HG02938 (cell line): ENCODE measurements around the gene VAV2.

Experiments used
- ATAC-seq: cut with Tn5 transposase; IDR thresholded peaks from one replicate; pipeline ENCODE4 v1.9.1; 2021; ENCODE audit warnings: mild to moderate bottlenecking, moderate library complexity; ENCODE audit not compliant: unreplicated experiment

The VAV2 gene

DNA sequence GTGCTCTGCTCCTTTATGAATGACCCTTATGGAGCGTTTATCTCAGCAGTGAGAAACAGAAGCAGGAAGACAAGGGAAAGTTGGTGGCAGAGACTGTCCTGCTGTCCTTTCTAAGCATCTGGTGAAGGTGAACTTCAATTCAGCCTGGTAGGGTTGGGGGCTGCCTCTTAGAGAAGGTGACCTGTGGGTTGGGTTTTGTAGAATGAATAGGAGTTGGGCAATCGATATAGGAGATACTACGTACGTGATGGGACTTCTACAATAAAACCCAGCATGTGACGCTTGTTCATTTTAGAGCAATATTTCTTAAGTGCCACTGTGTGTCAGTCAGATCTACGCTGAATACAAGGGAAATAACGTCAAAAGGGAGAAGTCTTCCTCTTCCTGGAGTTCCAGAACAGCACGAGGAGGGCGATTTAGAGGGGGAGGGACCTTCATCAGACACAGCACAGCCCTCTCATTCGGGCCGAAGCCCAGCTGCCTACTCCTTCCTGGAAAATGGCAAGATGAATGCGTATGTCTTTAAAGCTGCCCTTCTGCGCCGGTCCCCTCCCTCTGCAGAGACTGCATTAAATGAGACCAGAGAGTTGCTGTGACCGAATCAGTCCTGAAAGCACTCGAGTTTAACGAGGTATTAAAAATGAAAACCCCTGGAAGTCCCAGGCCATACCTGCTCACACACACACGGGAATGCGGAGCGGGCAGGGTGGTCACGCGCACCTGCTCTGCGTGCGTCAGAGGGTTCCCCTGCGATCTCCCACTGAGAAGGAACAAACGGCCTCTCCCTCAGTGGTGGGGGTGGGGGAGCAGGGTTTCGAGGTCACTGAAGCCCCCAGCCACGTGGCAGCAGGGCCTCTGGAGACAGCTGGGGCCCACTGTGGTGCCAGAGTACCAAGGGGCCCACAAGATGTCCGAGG lies 168.7 kb downstream of the VAV2 start:
- no peak for ATAC-seq

- no peak for ATAC-seq
These were observed 169.6 kb downstream of the VAV2 start for GRCh38 chr9:133822430-133823065.

- no peak for ATAC-seq
These were observed 170.3 kb downstream of the VAV2 start for GRCh38 chr9:133821601-133822429.

- no peak for ATAC-seq
These were observed 172.2 kb downstream of the VAV2 start for GRCh38 chr9:133819923-133820322.

DNA sequence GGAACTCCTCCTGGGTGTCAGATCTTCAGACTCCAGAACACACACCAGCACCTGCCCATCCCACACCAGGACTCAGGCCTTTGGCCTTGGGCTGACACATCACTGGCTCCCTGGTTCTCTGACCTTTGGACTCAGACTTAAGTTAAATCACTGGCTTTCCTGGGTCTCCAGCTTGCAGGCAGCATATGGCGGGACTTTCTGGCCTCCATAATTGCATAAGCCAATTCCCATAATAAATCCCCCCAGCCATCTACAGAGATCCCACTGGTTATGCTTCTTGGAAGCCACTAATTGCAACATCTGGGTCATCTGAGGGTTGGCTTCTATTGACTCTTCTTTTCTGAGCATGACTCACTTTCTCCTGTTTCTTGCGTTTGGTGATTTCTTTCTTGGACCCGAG lies 173.7 kb downstream of the VAV2 start:
- ATAC-seq: no peak

DNA sequence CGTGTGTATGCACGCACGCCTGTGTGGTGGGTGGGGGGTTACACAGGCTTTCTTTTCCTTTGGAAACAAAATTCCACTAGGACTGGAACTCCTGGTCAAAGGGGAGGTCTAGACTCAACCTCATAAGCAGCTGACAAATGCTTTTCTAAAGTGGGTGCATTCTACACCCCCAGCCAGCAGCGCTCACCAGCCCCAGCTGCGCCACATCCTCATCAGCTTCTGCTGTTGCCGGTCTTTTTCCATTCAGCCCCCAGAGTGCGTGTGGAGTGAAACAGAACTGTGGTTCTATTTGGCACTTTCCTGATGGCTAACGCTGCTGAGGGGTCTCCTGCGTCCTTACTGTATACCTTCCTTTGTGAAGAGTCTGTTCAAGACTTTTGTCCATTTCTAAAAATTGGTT lies 176.3 kb downstream of the VAV2 start:
- no peak for ATAC-seq

DNA sequence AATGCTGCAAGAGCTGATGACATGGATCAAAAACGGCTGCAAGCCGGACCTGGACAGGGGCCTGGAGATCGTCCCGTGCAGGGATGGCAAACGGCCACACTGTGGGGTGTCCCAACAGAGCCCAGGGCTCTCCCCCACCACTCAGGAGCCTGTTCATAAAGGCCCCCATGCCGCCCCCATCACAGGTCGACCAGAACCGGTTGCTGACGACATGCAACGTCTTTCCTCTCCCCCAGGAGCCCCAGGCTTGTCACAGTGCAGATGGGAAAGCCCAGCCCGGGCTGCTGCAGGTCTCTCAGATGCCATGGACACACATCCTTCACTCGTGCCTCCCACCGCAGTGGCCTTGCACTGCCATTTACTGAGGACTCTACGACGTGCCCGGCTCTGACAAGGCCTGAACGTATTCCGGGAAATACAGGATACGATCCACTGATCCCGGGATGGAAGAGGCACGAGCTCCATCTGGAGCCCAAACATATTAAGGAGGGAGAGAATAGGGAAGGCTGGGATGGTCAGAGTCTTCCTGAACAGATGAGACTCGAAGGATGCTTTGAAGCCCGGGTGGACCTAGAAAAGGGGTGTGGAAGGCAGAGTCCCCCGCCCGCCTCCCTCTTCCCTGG lies 177.4 kb downstream of the VAV2 start:
- ATAC-seq: no peak

DNA sequence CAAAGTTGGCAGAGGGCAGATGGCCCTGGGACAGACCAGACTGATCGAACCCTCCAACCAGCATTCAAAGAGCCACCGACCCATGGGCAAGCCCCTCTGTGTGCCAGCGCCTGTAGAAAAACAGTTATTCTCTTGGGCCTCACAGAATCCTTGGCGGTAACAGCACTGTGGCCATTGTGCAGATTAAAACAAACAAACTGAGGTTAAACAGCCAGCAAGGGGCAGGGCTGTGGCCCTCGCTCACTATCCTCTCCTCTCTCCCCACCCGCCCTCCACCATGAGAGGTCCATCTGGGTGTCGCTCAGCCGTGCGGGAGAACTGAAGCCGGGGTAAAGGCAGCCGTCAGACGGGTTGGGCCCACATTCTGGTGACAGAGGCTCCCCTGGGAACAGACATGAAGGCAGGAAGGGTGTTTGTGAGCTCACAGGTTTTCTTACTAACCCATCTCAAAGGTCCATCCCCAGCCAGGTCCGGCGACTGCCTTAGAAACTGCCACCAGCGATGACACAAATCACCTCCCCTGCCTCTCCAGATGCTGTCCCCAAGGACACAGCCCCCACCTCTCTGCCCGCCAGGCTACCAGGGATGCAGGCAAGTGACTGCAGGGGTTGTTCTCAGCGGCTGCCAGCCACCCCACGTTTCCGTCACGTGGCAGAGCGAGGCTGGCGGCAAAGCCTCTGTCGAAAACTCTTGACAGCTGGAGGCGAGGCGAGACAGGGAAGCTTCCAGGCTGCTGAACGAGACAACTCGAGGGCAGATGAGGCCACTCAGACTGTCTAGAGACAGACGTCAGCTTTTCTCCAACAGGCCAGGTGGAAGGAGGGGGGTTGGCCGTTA lies 178.2 kb downstream of the VAV2 start:
- no peak for ATAC-seq

GRCh38 chr9:133812941-133813748 lies 179.0 kb downstream of the VAV2 start:
- no peak for ATAC-seq

DNA sequence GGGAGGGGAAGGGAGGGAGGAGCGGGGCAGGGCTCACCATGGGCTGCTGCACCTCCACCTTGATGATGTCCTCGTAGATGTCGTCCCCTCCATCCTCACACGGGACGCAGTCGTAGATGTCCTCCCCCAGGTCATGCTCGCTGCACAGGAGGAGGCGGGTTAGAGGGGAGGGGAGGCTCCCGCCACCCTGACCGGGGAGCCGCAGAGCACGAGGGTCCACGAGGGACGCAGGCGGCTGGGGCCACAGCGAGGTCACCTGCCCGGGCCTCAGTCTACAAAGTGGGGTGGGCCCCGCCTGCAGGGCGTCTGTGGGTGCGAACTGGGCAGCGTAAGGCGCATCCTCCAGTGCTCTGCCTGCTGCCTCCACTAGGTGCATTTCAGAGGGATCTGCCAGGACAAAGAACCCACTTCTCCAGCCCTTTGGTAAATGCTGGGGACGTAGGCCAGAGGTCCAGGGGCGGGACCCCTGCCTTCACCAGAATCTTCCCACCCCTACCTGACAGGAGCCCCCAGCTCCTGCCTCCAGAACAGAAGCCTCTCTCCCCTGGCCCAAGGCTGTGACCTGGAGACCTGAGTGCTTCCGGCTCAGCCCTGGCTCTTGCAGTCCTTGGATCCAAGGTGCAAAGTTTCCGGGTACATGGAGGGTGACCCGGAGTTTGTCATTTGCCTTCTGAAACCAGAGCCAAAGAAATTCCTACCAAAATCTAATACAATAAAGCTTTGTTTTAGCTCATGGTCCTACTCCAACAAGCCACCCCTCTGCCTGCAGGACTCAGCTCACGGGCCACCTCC lies 179.9 kb downstream of the VAV2 start:
- ATAC-seq: no peak

- ATAC-seq: no peak
These were observed 180.7 kb downstream of the VAV2 start for GRCh38 chr9:133811471-133811870.

GRCh38 chr9:133810556-133811195 lies 181.4 kb downstream of the VAV2 start:
- ATAC-seq: no peak

- ATAC-seq: no peak
These were observed 182.8 kb downstream of the VAV2 start for GRCh38 chr9:133809335-133809734.

- ATAC-seq: no peak
These were observed 184.3 kb downstream of the VAV2 start for GRCh38 chr9:133807818-133808217.

DNA sequence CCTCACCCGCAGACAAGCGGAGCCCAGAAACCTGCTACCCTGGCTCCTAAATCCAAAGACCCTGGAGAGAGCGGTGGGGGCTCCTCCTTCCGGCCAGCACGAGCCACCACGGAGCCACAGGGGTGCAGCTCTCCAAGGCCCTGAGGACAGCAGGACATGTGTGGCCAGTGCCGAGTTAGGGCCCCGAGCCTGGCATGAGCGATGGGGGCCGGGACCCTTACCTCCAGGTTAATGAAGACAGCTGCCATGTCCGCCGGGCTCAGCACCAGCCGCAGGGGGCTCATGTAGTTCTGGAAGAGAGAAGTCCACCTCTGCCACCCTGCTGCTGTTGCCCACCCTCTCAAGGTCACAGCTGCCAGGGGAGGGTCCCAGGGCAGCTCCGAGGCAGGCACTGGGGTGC lies 185.1 kb downstream of the VAV2 start:
- no peak for ATAC-seq

DNA sequence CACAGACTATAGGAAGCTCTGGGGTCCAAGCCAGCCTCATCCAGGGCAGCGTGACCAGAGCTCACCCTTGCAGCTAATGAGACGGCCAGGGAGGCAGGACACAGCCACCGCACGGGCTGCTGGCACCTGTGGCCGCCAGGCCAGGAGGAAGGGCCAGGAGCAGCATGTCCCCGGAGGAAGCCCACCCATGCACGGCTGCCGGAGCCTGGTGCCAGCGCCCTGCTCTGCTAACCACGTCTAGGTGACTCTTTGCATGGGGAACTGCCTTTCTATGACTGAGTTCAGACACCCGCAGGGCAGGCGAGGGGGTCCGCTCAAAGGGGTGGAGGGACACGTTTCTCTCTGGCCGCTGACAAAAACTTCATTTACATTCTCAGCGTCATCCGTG lies 185.5 kb downstream of the VAV2 start:
- no peak for ATAC-seq

DNA sequence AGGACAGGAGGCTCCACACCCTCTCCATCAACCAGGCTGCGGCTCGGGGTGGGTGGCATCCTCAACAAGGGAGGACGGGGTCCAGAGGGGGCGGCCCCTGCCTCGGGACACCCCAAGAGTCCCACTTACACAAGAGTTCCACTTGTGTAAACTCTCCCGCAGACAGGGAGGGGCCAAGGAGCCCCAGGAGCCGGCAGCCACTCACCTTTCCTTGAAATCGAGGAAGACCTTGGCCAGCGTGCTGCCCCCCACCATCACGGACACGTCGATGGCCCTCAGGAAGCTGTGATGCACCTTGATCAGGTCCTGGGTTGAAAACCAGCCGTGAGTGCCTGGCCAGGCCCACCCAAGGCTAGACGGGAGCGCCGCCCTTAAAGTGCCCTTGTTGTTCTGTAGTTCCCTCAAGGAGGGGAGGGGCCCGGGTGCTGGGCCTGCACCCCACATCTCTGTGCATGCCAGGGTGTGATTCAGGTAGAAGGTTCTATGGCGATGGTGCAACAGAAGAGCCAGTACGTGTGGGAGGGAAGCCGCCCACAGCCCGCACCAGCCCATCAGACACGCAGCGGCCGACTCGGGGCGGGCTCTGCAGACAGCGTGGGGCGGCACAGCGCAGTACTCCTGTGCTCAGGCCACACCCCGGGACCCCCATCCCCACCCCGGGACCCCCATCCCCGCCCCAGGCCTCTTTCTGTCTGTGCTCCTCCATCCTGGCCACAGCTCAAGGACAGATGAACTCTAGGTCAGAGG lies 186.1 kb downstream of the VAV2 start:
- no peak for ATAC-seq
